Measurements from ENCODE around the gene OBSCN. TPM values are rescaled to one million over a fixed set of nuclear protein-coding genes. Genes with fewer than 3 reads are reported as not detected.

Gene OBSCN
- total RNA-seq, 1 donor from 2014 or later, result 5.1 TPM

- H2AFZ ChIP-seq (replicated peaks), result no peak overlapping the region
- H3K4me3 ChIP-seq, result no peak overlapping the region
- no peak for DNase-seq (ENCODE audit: low spot score)
- Mint-ChIP-seq H3K4me3 (peak overlapping the region; percentile 17), H3K27ac (peak overlapping the region; percentile 91), H3K27me3 (ENCODE audit: insufficient read depth, low read depth) (peaks cover 7% of the 10 kb centered on the region), H3K9me3 (no peaks in the 10 kb centered on the region), H3K36me3 (peaks cover 9% of the 10 kb centered on the region), H3K4me1 (peaks cover 21% of the 10 kb centered on the region)
- TF ChIP-seq CTCF (IDR thresholded peaks at IDR 0.05), result no peak
- TF ChIP-seq EZH2phosphoT487 (IDR thresholded peaks at IDR 0.05), result no peak
- TF ChIP-seq EZH2 (IDR thresholded peaks at IDR 0.05), result no peak
- no peaks in the 10 kb centered on the region for H3K9me3 ChIP-seq (ENCODE audit: low read depth)
- H3K4me1 ChIP-seq, result peaks cover 21% of the 10 kb centered on the region
- H3F3A ChIP-seq (ENCODE audit: low read depth), result peaks cover 8% of the 10 kb centered on the region
- no peak overlapping the region for H3K9ac ChIP-seq
- H3K27me3 ChIP-seq, result no peaks in the 10 kb centered on the region
- peaks cover 56% of the 10 kb centered on the region for H3K79me2 ChIP-seq (ENCODE audit: low read depth)
- H3K36me3 ChIP-seq, result no peaks in the 10 kb centered on the region
- no peak overlapping the region for H3K27ac ChIP-seq
- peaks cover 52% of the 10 kb centered on the region for H4K20me1 ChIP-seq (ENCODE audit: low read depth)
- H3K4me2 ChIP-seq, result no peak overlapping the region
These were observed 195.4 kb downstream of the OBSCN start for GRCh38 chr1:228403231-228403631.

GRCh38 chr1:228404107-228404720 lies 196.4 kb downstream of the OBSCN start:
- no peaks in the 10 kb centered on the region for H3K9me3 Mint-ChIP-seq
- no peak for TF ChIP-seq CTCF (IDR thresholded peaks at IDR 0.05)
- TF ChIP-seq EZH2phosphoT487 (IDR thresholded peaks at IDR 0.05), result no peak
- TF ChIP-seq EZH2 (IDR thresholded peaks at IDR 0.05), result no peak
- Histone ChIP-seq H3K27me3 (no peaks in the 10 kb centered on the region), H3K4me1 (peaks cover 21% of the 10 kb centered on the region), H4K20me1 (ENCODE audit: low read depth) (peaks cover 52% of the 10 kb centered on the region), H3K79me2 (ENCODE audit: low read depth) (peaks cover 56% of the 10 kb centered on the region), H3K9ac (no peak overlapping the region), H3F3A (ENCODE audit: low read depth) (peaks cover 8% of the 10 kb centered on the region), H3K9me3 (ENCODE audit: low read depth) (no peaks in the 10 kb centered on the region), H3K4me2 (peak overlapping the region; percentile 93), H2AFZ (replicated peaks) (no peak overlapping the region), H3K4me3 (peak overlapping the region; percentile 99), H3K27ac (no peak overlapping the region), H3K36me3 (no peaks in the 10 kb centered on the region)
- H3K27ac Mint-ChIP-seq, result no peak overlapping the region
- no peak for DNase-seq (ENCODE audit: low spot score)
- peaks cover 7% of the 10 kb centered on the region for H3K27me3 Mint-ChIP-seq (ENCODE audit: insufficient read depth, low read depth)
- peaks cover 25% of the 10 kb centered on the region for H3K4me1 Mint-ChIP-seq
- peak overlapping the region; percentile 99 for H3K4me3 Mint-ChIP-seq
- H3K36me3 Mint-ChIP-seq, result peaks cover 9% of the 10 kb centered on the region

GRCh38 chr1:228405200-228405978 lies 197.5 kb downstream of the OBSCN start:
- H3K36me3 Mint-ChIP-seq, result peaks cover 6% of the 10 kb centered on the region
- Histone ChIP-seq H3K79me2 (ENCODE audit: low read depth) (peaks cover 56% of the 10 kb centered on the region), H4K20me1 (ENCODE audit: low read depth) (peaks cover 52% of the 10 kb centered on the region)

More at GRCh38 chr1:228405200-228405978, 197.5 kb downstream of the OBSCN start:
- H3K4me3 Mint-ChIP-seq, result peak overlapping the region; percentile 99
- H3K27me3 Mint-ChIP-seq (ENCODE audit: insufficient read depth, low read depth), result peaks cover 7% of the 10 kb centered on the region
- Histone ChIP-seq H2AFZ (replicated peaks) (no peak overlapping the region), H3K27ac (no peak overlapping the region), H3K4me1 (peaks cover 21% of the 10 kb centered on the region), H3K9ac (peak overlapping the region; percentile 90), H3K9me3 (ENCODE audit: low read depth) (no peaks in the 10 kb centered on the region), H3K36me3 (no peaks in the 10 kb centered on the region), H3K4me2 (peak overlapping the region; percentile 93), H3F3A (ENCODE audit: low read depth) (peaks cover 8% of the 10 kb centered on the region), H3K4me3 (peak overlapping the region; percentile 99), H3K27me3 (no peaks in the 10 kb centered on the region)
- H3K4me1 Mint-ChIP-seq, result peaks cover 25% of the 10 kb centered on the region
- H3K27ac Mint-ChIP-seq, result peak overlapping the region; percentile 87
- DNase-seq (ENCODE audit: low spot score), result peak; percentile 34
- TF ChIP-seq EZH2 (IDR thresholded peaks at IDR 0.05) (no peak), EZH2phosphoT487 (IDR thresholded peaks at IDR 0.05) (no peak), CTCF (IDR thresholded peaks at IDR 0.05) (no peak)
- H3K9me3 Mint-ChIP-seq, result no peaks in the 10 kb centered on the region
